Ramos (cell line): ENCODE data around the gene CAP2.
"Not testable (repeated sequence)": the region's sequence is repeated elsewhere in the genome, so short reads cannot be mapped to it uniquely, and the experiment has no call there.

Experiments used
- in situ Hi-C: fragments of 300-500 bp; cut with MboI; formaldehyde crosslinking; loops from one replicate; pipeline ENCODE4 v1.14.3; 2022; ENCODE audit warnings: low sequenced_read_pairs; ENCODE audit not compliant: unreplicated experiment

The CAP2 gene

DNA sequence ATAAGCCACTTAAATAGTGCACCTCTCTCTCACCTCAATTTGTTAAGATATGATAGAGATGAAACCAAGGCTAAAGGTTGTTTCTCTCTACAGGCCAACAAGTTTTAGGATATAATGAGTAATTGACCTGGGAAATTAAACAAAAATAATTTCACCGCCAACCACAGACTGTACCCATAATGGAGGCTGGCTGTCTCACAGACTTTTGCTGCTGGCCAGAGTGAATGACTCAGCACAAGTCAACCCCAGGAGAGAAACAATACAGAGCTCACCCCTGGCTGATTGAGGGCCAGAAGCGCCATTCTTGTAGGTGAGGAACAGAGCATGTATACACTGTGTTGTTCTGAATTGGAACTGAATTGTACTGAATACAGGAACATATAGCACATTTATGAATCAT lies 99.9 kb downstream of the CAP2 start:
- in situ Hi-C loops, result no loop called here

DNA sequence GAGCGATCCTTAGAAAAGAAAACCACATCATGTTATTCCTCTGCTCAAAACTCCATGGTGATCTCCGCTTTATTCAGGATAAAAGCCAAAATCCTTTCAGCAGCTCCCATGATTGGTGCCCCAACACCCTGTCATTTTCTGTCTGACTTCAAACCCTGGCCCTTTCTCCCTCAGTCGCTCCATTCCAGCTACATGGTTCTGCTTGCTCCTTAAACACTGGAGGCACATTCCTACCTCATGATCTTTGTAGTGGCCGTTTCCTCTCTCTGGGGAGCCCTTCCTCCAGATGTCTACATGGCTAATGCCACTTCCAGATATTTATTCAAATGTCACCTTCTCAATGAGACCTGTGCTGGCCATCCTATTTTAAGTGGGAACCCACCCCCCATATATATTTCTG lies 100.8 kb downstream of the CAP2 start:
- in situ Hi-C loops, result no loop called here

DNA sequence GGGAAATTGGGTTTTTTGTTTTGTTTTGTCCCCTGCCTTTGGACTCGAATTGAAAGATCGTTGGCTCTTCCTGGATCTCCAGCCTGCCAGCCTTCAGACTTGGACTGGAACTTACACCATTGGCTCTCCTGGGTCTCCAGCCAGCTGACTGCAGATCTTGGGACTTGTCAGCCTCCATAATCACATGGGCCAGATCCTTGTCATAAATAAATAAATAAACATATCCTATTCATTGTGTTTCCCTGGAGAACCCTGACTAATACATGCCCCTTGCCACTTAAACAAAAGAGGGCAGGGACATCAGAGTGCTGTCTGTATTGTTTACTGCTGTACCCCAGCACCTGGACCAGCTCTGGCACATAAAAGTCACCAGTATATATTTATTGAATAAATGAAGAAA lies 101.5 kb downstream of the CAP2 start:
- in situ Hi-C loops, result no loop called here

DNA sequence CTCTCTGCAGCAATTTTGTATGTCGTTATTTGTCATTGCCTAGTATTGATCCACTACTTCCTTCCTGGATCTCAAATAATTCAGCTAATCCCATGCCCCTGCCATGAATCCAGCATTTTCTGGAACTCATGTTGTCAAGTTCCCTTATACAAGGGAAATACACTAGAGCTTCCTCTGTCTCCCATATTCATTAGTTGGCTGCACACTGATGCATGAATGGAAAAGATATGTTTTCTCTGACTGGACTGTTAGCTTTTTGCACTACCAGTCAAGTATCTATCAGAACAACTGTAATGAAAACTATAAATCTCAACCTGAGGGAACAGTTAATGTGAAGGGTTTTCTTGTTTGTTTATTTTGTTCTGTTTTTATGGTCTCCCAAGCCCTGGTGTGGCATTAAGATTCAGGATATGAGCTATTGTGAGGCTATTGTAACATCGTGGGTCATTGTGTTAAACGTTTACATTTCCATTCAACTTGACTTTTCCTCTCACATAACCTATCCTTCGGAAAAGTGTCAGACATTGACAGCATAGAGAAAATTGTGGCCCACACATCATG lies 104.2 kb downstream of the CAP2 start:
- in situ Hi-C loops, result no loop called here

DNA sequence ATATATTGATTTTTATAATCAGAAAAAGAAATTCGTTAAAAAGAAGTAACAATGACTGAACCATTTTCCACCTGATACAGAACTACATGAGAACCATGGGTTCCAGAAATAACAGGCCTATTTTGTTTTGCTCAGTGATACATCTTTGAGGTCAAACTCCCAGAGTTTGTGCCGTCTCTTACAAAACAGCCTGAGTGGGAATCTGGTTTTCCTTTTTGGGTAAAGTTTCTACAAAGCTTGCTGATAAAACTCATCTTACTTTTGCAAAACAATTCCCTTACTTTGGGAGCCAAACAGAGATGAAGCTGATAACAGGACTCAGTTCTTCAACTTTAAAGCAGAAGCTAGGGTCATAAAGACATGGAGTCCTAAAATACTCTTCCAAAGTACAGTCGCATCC lies 108.0 kb downstream of the CAP2 start:
- in situ Hi-C loops, result no loop called here

DNA sequence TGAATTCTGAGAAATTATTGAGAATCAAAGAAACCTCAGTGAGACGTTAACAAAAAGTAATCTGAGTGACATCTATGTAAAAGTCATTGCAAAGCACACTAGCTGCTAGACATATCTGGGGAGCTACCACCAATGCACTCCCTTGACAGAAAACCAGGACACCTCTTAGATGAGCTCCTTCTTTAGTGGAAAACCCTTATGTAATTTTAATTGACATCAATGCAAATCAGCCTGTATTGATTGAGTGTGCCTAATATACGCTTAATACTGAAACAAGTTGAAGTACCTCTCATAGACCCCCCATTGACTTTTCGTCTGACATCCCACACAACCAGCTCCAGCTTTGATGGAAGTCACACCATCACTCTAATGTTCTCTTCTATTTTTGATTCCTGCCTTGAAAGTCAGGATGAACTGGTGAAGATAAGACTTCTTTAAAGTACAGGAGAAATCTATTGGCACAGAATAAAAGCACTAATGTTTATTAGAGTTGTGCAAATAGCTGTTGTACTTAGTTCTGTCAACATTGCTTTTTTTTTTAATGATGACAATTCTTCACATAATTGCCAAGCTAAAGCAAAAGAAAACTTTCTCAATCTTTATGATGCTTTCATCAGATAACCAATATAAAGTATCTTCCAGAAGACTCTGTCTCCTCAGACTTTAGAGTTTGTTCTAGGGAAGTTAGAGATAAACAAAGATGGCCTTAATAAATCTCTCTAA lies 108.7 kb downstream of the CAP2 start:
- in situ Hi-C loops, result no loop called here

DNA sequence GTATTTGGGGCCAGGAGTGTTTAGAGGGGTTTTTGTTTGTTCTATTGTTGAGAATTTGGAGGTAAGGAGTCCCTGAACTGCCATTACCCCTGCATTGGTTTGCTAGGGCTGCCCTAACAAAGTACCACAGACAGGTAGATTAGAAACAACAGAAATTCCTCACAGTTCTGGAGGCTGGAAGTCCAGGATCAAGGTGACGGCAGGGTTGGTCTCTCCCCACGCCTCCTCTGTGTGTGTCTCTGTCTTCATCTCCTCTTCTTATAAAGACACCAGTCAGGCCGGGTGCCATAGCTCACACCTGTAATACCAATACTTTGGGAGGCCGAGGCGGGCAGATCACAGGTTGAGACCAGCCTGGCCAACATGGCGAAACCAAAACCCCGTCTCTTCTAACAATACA lies 109.7 kb downstream of the CAP2 start:
- in situ Hi-C loops, result no loop called here

DNA sequence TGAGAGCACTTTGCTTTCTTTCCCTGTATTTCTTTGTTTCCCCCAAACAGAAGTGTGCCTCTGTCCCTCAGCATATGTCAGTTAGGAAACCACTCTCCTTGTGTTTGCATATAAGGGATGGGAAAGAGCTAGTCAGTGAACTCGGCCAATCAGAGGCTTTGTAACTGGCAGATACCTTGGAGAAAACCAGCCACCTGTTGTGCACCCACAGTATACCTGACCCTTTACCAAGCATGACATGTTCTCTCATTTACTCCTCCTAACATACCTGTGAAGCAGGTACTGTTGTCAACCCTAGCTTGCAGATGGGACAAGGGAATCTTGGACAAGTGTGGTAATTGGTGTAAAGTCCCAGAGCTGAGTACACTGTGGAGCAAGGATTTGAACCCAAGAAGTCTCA lies 110.6 kb downstream of the CAP2 start:
- in situ Hi-C loops, result no loop called here

DNA sequence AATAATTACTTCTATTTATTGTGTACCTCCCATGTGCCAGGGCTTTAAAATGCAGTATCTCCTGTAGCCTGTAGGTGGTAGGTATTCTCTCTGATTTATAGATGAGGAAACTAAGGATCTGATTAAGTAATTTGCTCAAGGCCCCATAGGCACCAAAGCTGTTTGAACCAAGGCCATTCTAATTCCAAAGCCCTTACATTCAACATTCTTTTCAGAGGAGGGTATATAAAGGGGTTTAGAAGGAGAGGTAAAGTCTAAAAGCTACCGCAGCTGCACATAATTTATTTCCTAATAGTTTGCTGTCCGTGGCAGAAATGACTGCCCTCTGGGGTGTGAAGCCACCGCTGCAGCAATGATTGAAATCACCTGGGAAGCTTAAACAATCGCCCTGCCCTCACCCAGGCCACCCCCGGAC lies 111.7 kb downstream of the CAP2 start:
- in situ Hi-C loops, result no loop called here

DNA sequence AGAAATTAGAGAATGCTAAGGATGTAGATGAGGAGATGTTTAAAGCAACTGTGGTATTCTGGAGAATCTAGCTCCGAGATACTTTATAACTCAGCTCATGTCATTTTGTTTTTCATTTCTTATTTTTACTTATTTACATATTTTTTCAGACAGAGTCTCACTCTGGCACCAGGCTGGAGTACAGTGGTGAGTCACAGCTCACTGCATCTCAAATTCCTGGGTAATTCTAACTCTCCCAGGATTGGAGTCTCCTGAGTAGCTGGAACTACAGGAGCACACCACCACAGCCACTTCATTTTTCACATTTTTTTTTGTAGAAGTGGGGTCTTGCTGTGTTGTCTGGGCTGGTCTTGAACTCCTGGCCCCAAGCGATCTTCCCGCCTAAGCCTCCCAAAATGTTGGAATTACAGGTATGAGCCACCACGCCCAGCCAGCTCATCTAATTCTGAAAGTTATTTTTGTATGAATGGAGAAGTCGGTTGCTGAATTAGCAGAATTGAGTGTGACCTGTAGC lies 112.4 kb downstream of the CAP2 start:
- in situ Hi-C loops, result no loop called here

DNA sequence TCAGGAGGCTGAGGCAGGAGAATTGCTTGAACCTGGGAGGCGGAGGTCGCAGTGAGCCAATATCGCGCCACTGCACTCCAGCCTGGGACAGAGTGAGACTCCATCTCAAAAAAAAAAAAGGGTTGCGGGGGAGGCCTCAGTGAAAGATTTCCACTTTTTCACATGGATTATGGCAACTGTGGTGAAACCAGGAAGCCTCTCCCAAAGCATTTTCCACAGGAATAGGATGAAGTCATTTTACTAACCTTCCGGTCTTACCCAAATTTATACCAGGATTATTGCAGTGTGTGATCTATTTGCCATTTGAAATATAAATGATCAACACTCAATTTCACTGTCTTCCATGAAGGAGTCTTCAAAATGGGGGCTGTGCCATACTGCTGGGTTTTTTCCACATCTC lies 113.1 kb downstream of the CAP2 start:
- in situ Hi-C loops, result no loop called here

DNA sequence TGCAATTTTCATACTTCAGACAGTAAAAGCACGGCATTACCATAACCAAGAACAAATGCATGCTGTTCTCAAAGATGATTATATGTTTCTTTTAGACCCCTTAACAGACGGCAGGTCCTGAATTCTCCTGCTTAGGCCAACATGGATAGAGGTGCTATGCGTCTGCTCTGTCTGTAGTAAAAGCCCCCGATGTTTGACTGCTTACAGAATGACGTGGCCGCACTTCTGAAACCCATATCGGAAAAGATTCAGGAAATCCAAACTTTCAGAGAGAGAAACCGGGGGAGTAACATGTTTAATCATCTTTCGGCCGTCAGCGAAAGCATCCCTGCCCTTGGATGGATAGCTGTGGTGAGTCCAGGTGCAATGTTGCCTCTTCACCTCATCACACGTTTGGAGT lies 113.6 kb downstream of the CAP2 start:
- in situ Hi-C loops, result no loop called here

DNA sequence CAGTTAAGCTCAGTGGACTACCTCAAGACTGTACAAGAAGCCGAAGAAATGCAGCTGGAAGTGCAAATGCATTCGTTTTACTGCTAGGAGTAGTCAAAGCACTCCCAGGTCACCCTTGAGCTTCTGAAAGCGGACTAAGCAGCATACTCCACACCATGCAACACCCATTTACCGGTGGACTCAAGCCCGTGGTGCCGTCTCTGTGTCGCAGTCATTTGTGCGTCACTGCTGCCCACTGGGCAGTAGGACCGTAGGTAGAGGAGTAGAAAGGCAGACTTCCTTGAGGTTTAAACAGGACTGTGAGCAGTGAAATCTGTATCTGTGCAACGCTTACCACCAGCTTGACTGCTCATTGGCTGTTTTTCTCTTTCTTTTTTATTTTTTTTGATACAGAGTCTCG lies 117.7 kb downstream of the CAP2 start:
- in situ Hi-C loops, result no loop called here

DNA sequence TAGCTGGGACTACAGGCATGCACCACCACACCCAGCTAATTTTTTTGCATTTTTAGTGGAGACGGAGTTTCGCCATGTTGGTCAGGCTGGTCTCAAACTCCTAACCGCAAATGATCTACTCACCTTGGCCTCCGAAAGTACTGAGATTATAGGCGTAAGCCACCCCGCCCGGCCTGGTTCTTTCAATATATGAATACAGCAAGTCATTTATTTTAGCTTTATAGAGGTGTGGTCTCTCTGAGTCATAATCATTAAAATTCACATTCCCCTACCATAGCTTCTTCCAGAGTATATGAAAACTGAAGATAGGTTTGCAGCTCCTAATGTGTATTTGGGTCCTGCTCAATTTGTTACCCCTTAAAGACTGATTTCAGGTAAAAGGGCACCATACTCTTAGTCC lies 118.2 kb downstream of the CAP2 start:
- in situ Hi-C loops, result no loop called here

DNA sequence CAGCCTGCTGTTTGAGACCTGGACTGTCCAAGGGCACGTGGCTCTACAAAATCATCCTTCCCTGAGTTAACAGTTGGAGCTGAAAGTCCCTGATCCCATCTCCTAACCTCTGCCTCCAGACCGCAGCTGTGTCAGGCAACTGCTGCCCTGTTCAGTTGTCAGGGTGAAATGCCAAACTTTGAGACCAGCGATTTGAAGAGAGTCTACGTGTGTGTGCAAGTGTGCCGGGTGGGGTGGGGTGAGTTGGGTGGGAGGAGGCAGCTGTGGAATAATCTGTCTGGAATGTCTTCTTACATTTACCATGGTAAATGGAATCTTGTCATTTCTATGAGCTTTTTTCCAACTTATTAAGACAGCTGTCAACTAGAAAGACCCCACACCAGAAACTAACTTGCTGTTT lies 125.7 kb downstream of the CAP2 start:
- in situ Hi-C loops, result no loop called here

DNA sequence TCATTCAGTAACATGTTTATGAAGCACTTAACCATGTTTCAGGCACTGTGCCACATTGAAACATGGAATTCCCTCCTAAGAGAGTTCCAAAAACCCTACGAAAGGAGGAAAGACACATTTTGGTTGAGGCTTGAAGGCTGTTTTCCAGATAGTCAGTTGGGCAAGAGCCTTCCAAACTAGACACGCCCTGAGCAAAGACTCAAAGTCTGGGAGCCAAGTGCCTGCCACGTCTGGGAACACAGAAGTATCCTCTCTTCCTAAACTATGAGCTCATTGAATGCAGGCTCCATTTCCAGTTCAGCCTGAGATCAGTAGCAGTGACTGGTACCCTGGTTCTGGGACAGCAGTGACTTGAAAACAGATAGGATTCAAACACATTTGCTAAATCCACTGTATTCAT lies 132.2 kb downstream of the CAP2 start:
- in situ Hi-C loops, result no loop called here

DNA sequence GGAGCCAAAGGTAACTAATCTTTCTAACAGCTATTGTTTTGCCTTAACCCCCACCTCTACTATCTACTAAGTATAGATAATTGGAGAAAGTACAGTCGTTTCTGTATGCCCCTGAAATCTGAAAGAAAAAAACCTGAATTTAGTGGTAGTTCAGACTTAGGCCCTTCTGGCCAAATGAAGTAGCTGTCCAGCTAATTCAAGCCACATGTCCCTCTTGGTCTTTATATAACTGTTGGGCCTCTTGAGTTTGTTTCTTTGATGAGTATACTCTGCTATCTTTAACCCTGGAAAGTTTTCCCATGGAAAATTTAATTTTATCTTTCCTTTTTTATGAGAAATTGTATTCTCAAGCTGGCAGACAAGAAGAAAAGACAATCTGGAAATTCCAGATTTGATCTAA lies 133.7 kb downstream of the CAP2 start:
- in situ Hi-C loops, result no loop called here

DNA sequence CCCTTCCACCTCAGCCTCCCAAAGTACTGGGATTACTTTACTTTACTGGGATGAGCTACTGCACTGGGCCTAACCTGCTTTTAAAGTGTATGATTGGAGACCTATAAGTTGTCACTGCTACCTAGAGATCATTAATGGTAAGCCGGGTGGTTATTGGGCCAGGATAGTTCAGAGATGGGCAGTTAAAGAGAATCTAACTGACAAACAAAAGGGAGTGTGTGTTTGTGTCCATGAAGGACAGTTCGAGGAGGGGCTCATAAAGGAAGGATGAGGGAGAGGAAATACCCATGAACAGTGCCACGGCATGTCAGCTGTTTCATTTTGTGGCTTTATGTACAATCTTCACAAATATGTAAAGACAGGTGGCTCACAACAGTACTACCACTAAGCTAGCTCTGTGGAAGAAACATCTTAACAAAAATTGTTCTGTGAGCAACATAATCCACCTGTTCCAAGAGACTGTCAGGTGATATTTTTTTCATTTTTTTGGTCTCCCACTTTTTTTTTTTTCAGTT lies 137.0 kb downstream of the CAP2 start:
- in situ Hi-C loops, result no loop called here

DNA sequence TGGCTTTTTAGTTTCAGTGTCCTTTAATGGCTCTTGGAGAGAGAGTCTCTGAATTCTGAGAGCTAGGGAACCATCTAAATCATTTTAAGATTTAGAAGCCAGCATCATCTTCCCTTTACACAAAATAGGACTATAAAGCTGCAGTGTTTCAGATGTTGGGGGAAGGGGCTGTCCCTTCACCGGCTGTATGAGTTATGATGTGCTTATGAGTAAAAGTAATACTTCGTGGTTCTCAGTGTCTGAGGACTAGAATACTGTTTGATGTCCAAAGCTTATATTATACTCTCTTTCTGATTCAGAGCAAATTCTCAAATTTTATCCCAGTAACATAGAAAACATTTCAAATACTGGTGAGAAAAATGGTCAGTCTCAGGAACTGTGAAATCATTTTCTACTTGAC lies 143.2 kb downstream of the CAP2 start:
- in situ Hi-C loops, result no loop called here

DNA sequence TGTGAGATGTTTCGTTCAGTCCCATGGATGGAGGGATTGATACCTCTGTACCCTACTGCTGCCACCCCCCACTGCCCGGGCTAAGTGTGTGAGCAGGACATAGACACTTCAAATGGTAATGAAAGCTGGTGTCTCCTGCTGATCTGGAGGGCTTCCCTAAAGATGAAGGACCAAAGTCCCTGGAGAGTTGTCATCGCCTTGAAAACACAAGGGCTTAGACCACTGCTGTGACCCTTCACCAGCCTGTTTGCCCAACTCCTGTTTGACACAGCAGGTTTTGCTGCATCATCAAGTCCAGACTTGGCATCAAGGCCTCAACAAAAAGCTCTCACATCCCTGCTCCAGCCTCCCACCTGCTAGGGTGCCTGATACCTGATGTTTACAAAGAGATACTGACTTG lies 148.8 kb downstream of the CAP2 start:
- in situ Hi-C loops, result no loop called here

DNA sequence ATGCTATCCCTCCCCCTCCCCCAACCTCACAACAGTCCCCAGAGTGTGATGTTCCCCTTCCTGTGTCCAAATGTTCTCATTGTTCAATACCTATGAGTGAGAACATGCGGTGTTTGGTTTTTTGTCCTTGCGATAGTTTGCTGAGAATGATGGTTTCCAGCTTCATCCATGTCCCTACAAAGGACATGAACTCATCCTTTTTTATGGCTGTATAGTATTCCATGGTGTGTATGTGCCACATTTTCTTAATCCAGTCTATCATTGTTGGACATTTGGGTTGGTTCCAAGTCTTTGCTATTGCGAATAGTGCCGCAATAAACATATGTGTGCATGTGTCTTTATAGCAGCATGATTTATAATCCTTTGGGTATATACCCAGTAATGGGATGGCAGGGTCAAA lies 152.3 kb downstream of the CAP2 start:
- in situ Hi-C loops, result not testable (repeated sequence)

DNA sequence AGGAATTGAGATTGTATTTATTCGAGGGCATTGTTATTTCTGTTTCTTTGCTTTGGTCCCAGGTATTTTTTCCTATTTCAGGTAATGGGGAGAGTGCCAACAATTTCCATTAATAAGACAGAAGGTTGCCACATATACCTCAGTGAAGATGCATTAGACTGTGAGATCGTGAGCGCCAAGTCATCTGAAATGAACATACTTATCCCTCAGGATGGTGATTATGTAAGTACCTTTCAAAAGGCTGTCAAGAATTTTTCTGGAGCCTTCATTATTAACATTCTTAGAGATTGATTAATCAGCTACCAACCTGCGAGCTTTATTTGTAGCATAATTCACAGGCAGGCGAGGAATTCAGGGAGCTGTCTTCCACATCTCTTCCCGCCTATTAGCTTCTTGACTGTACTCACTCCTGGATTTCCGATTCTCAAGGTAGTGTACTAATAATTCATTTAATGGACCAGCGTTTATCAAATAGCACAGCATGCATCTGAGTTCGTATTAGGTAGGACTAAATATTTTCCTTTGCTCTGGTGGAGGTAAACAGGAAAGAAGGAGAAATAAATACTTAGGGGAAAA lies 158.1 kb downstream of the CAP2 start:
- in situ Hi-C loops, result no loop called here
